Endothelial cell (in vitro differentiated cells): ENCODE results near the gene C20orf204. TPM values are rescaled to one million over a fixed set of nuclear protein-coding genes. Genes with fewer than 3 reads are reported as not detected.
A peak's percentile ranks its signal among the peaks of the same experiment; 100 is the strongest.
"Not testable (repeated sequence)": the region's sequence is repeated elsewhere in the genome, so short reads cannot be mapped to it uniquely, and the experiment has no call there.

Experiments
- DNase-seq: peaks from one replicate; pipeline ENCODE4 v3.0.0; 2021; ENCODE audit warnings: low spot score
- H3K27ac Mint-ChIP-seq: one replicate; pipeline ENCODE4 v1.8.0; 2021; ENCODE audit warnings: mixed read lengths, inconsistent platforms; ENCODE audit not compliant: unreplicated experiment
- H3K27me3 Mint-ChIP-seq: one replicate; pipeline ENCODE4 v1.8.0; 2021; ENCODE audit warnings: mild to moderate bottlenecking, moderate library complexity, mixed read lengths, inconsistent platforms; ENCODE audit not compliant: unreplicated experiment
- H3K36me3 Mint-ChIP-seq: one replicate; pipeline ENCODE4 v1.8.0; 2021; ENCODE audit warnings: mild to moderate bottlenecking, low read depth, mixed read lengths, inconsistent platforms; ENCODE audit not compliant: unreplicated experiment
- H3K4me1 Mint-ChIP-seq: one replicate; pipeline ENCODE4 v1.8.0; 2021; ENCODE audit warnings: mild to moderate bottlenecking, mixed read lengths, inconsistent platforms; ENCODE audit not compliant: unreplicated experiment
- H3K4me3 Mint-ChIP-seq: one replicate; pipeline ENCODE4 v1.8.0; 2021; ENCODE audit warnings: mild to moderate bottlenecking, mixed read lengths, inconsistent platforms; ENCODE audit not compliant: unreplicated experiment
- H3K9me3 Mint-ChIP-seq: one replicate; pipeline ENCODE4 v1.8.0; 2021; ENCODE audit warnings: mixed read lengths, inconsistent platforms; ENCODE audit not compliant: unreplicated experiment
- total RNA-seq: library from RNA; stranded (reverse); fragmentation: NEBNext Ultra II Directional; extraction: Animal tissue kit (Norgen Biotek cat#: 25700); gene quantifications from one replicate; pipeline ENCODE4 v1.2.1, GENCODE V29; 2021; ENCODE audit not compliant: unreplicated experiment
- TF ChIP-seq, protein P1 (sequence below): fragments of 200-600 bp; sonication (generic); IDR thresholded peaks from one replicate; pipeline ENCODE4 v1.5.0; 2021; ENCODE audit warnings: antibody characterized with exemption; ENCODE audit not compliant: unreplicated experiment

The C20orf204 gene
- total RNA-seq, 1 donor from 2014 or later: 14.2 TPM

DNA sequence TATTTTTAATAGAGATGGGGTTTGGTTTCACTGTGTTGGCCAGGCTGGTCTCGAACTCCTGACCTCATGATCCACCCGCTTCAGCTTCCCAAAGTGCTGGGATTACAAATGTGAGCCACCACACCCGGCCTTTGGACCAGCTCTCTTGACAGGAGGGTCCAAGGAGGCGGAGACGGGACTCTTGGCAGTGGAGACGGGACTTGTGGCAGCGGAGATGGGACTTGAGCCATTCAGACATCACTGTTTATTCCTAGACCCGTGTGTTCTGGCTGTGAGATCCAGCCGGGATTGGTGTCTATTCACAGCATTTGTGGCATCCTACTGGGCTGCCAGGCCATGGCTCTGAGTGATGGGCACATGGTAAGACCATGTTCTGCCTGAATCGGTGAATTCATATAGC is 29.5 kb upstream of the C20orf204 start:
- H3K36me3 Mint-ChIP-seq: peaks cover 47% of the 10 kb centered on the region
- TF ChIP-seq, protein P1, sequence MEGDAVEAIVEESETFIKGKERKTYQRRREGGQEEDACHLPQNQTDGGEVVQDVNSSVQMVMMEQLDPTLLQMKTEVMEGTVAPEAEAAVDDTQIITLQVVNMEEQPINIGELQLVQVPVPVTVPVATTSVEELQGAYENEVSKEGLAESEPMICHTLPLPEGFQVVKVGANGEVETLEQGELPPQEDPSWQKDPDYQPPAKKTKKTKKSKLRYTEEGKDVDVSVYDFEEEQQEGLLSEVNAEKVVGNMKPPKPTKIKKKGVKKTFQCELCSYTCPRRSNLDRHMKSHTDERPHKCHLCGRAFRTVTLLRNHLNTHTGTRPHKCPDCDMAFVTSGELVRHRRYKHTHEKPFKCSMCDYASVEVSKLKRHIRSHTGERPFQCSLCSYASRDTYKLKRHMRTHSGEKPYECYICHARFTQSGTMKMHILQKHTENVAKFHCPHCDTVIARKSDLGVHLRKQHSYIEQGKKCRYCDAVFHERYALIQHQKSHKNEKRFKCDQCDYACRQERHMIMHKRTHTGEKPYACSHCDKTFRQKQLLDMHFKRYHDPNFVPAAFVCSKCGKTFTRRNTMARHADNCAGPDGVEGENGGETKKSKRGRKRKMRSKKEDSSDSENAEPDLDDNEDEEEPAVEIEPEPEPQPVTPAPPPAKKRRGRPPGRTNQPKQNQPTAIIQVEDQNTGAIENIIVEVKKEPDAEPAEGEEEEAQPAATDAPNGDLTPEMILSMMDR: no peak
- H3K4me3 Mint-ChIP-seq: peak overlapping the region; percentile 56
- H3K9me3 Mint-ChIP-seq: peaks cover 15% of the 10 kb centered on the region
- DNase-seq: no peak
- H3K27me3 Mint-ChIP-seq: peaks cover 9% of the 10 kb centered on the region
- peaks cover 22% of the 10 kb centered on the region for H3K4me1 Mint-ChIP-seq
- H3K27ac Mint-ChIP-seq: no peak overlapping the region

DNA sequence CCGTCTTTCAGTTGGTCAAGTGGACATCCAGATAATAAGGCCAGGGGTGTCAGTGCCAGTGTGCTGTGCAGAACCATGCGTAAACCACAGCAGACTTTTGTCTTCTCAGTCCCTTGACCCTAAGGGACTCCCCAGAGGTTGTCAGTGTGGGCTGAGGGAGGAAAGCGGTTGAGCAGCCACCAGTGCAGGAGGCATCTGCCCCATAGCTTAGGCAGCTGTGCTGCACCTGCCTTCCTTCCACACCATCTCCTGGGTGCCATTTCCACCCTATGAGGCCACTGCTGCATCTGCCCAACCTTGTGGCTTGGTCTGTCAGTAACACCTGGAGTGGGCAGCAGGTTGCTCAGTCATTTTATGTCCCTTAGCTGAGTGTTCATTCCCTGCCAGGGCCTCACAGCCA is 29.1 kb upstream of the C20orf204 start:
- Mint-ChIP-seq H3K4me3 (peak overlapping the region; percentile 56), H3K36me3 (peaks cover 44% of the 10 kb centered on the region), H3K27ac (no peak overlapping the region), H3K4me1 (peaks cover 22% of the 10 kb centered on the region), H3K9me3 (peaks cover 15% of the 10 kb centered on the region), H3K27me3 (peaks cover 9% of the 10 kb centered on the region)
- TF ChIP-seq, protein P1: no peak
- DNase-seq: no peak

DNA sequence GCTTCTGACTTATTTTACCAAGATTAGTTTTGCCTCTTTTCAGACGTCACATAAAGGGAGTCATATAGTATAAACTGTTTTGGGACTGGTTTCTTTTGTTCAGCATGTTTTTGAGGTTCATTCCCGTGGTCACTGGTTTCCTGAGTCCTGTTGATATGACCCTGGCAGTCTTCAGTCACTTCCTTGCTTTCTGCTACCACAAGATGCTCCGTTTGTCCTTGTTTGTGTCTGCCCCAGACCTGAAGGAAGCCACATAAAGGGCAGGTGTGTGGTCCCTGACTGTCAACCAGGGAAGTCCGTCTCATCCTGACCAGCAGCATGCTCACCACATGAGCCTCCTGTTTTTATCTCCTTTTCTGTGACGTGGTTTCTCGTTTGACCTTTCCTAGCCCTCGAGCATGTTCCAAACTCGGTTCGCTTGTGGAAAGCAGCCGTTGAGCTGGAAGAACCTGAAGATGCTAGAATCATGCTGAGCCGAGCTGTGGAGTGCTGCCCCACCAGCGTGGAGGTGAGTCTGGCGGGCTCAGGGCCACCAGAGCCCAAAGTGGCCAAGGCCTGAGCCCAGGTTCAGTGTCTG is 26.1 kb upstream of the C20orf204 start:
- Mint-ChIP-seq H3K9me3 (peaks cover 15% of the 10 kb centered on the region), H3K36me3 (peaks cover 49% of the 10 kb centered on the region), H3K4me1 (peaks cover 22% of the 10 kb centered on the region), H3K27ac (peak overlapping the region; percentile 89), H3K27me3 (peaks cover 12% of the 10 kb centered on the region), H3K4me3 (peak overlapping the region; percentile 88)
- no peak for DNase-seq
- TF ChIP-seq, protein P1: no peak

DNA sequence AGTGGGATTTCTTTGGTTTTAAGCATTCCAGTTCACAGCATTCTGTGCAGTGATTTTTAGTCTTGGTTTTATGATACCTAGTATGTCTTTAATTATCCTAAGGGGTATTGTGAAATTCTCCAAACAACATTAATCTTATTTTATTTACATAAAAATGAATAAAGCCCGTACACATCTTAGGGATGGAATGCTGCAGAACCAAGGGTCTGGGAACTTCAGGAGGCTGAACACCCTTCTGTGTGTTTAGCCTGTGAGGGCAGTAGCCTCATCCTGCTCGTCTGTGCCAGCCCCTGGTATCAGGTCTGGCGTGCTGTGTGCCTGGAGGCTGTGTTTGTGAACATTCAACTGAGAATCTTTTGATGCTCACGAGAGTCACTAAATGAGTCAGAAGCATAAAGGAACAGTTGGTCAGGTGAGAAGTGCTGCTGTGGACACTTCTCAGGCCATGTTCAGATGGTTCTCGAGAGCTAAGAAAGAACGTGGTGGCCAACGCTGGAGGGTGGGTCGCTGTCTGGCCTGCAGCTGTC is 25.2 kb upstream of the C20orf204 start:
- Mint-ChIP-seq H3K36me3 (peaks cover 50% of the 10 kb centered on the region), H3K27me3 (peaks cover 12% of the 10 kb centered on the region), H3K9me3 (peaks cover 15% of the 10 kb centered on the region), H3K27ac (no peak overlapping the region), H3K4me1 (peaks cover 22% of the 10 kb centered on the region), H3K4me3 (no peak overlapping the region)
- DNase-seq: no peak
- TF ChIP-seq, protein P1: no peak

DNA sequence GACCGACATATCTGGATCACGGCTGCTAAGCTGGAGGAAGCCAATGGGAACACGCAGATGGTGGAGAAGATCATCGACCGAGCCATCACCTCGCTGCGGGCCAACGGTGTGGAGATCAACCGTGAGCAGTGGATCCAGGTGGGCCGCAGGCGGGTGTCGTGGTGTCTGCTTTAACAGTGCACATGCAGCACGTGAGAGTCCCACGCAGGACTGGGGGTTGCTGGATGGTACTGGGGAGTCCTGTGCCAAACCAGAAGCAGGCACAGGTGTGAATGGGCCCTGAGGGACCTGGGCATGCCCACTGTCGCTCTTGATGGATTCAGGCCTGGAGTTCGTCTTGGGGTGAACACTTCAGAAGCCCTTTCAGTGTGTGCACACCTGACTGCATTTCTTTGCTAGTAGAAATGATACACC is 24.6 kb upstream of the C20orf204 start:
- peaks cover 12% of the 10 kb centered on the region for H3K27me3 Mint-ChIP-seq
- TF ChIP-seq, protein P1: no peak
- no peak overlapping the region for H3K27ac Mint-ChIP-seq
- no peak for DNase-seq
- peaks cover 22% of the 10 kb centered on the region for H3K4me1 Mint-ChIP-seq
- peaks cover 51% of the 10 kb centered on the region for H3K36me3 Mint-ChIP-seq
- H3K9me3 Mint-ChIP-seq: peaks cover 15% of the 10 kb centered on the region
- no peak overlapping the region for H3K4me3 Mint-ChIP-seq

DNA sequence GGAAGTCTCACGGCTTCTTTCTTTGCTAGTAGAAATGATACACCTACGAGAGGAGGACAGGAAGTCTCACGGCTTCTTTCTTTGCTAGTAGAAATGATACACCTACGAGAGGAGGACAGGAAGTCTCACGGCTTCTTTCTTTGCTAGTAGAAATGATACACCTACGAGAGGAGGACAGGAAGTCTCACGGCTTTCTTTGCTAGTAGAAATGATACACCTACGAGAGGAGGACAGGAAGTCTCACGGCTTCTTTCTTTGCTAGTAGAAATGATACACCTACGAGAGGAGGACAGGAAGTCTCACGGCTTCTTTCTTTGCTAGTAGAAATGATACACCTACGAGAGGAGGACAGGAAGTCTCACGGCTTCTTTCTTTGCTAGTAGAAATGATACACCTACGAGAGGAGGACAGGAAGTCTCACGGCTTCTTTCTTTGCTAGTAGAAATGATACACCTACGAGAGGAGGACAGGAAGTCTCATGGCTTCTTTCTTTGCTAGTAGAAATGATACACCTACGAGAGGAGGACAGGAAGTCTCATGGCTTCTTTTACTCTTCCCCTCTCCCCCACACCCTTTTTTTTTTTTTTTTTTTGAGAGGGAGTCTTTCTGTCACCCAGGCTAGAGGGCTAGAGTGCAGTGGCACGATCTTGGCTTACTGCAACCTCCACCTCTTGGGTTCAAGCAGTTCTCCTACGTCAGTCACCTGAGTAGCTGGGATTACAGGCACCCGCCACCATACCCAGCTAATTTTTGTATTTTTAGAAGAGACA is 23.4 kb upstream of the C20orf204 start:
- Mint-ChIP-seq H3K27me3 (peaks cover 13% of the 10 kb centered on the region), H3K9me3 (peaks cover 15% of the 10 kb centered on the region), H3K4me1 (peaks cover 22% of the 10 kb centered on the region), H3K36me3 (peaks cover 56% of the 10 kb centered on the region)
- DNase-seq, H3K27ac Mint-ChIP-seq, H3K4me3 Mint-ChIP-seq: not testable (repeated sequence)
